HG02870 (cell line): ENCODE measurements around the gene DPH6.
"Not testable (repeated sequence)": the region's sequence is repeated elsewhere in the genome, so short reads cannot be mapped to it uniquely, and the experiment has no call there.

Source experiments
- ATAC-seq: cut with Tn5 transposase; IDR thresholded peaks from one replicate; pipeline ENCODE4 v1.9.1; 2021; ENCODE audit warnings: mild to moderate bottlenecking, moderate library complexity; ENCODE audit not compliant: unreplicated experiment

Gene DPH6, protein sequence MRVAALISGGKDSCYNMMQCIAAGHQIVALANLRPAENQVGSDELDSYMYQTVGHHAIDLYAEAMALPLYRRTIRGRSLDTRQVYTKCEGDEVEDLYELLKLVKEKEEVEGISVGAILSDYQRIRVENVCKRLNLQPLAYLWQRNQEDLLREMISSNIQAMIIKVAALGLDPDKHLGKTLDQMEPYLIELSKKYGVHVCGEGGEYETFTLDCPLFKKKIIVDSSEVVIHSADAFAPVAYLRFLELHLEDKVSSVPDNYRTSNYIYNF

DNA sequence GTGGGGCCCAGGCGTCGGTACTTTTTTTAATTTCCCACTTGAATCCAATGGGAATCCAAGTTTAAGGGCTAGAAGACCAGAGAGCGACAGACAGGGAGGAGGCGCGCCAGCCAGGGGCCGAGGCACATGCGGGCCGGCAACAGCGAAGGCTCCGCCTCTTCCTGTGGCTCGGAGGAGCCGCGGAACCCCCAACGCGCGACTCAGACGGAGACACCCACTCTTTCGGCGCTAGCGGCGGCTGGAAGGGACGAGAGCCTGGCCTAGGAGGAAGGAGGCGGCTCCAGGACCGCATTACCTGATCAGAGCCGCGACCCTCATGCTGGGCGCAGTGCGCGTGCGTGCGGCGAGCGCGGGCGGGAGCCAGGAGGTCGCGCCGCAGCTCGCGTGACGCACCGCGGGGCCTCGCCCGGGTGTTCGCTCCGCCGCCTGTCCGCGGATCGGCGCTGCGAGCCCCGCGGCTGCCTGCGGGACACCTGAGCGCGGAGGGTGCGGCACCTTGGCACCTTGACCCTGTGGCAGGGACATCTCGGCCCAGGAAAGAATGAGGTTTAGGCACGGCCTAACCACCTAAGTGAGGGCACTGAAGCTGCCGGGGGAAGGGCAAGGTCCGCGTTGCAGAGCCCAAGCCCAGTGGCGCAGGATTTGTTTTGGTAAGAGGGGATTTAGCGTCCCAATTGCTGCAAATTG lies at the start of gene DPH6:
Gene DPH6, minus strand, starts transcription at position 342 of the 687 bp plus-strand sequence. Its CDS starts 24 bp downstream, at position 318.
- peak; percentile 89 for ATAC-seq

DNA sequence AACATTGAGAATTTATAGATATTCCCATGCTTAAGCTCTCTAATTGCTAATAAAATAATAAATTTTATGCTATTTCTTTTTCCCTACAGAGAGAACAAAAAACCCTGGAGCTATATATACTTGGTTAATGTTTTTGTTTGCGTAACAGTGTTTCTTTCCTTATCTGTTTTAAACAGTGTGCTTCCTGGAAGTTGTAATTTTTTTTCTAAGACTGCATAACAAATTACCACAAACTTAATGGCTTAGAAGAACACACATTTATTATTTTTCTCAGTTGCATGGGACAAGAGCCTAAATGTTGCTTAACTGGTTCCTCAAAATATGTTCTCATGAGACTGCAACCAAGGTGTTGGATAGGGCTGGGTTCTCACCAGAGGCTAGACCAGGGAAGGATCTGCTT lies 49.7 kb upstream of the DPH6 start:
- no peak for ATAC-seq

DNA sequence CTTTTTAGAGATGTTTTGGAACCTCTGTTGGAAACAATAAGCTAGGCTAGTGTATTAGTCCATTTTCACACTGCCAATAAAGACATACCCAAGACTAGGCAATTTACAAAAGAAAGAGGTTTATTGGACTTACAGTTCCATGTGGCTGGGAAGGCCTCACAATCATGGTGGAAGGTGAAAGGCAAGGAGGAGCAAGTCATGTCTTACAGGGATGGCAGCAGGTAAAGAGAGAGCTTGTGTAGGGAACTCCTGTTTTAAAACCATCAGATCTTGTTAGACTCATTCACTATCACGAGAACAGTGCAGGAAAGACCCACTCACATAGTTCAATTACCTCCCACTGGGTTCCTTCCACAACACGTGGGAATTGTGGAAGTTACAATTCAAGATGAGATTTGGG lies 46.0 kb upstream of the DPH6 start:
- not testable (repeated sequence) for ATAC-seq

DNA sequence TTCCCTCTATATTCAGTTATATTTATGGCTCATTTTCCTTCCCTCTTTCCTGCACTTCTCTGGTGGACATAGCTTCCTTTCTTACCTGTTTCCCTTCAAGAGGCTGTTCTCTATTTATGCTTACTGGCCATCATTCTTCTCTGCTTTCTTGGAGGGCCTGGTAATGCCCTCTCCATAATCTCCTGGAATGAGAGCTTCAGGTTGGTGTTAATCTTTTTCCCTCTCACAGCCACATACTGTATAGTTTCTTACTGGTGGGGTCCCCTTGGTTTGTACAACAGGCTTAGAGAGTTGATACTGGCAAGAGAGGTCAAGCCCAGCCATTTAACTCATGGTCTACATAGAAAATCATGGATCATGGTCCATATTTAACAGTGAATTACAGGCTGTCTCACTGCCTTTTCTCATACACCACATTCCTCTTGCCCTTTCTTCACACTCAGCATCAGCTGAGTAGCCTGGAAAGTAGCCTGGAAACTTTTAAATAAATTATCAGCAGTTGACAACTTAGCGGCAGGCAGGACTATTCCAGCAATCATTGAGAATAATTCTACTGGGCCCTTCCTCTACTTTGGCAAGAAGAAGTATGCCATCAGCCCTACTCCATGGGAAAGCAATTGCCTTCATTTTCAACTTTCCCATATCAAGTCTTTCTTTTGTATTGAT lies 38.0 kb upstream of the DPH6 start:
- no peak for ATAC-seq

DNA sequence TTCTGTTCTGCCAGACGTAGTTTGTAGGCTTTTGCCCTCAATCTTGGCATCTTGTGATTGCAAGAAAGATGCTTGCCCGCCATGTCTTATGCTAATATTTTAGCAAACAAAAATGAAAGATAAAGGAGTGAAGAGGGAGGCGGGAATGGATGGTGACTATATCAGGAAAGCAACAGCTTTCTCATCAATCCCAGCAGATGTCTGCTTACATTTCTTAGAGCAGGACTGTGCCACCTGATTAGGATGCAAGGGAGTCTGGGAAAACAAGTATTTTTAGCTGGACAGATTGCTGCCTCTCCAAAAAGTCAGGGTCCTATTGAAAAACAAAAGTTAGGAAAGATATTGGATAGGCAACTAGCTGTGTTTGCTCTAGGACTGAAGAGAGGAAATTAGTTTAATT lies 34.6 kb upstream of the DPH6 start:
- no peak for ATAC-seq

DNA sequence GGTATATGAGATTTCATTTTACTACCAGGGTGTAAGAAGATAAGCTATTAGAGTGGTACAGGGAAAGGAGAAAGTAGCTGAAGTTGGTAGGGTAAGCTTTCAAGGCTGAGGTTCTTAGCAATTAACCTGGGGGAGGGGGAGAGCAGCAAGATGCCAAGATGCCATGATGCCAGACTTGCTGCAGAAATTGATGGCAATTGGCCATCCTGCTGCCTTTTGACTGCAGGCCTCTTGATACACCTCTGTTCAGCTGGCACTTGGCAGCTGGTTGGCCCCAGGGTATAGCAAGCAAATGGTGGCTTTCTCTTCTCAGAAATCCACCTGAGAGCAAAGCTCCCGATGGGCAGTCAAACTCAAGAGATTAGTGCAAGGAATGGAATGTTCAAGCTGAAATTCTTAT lies 21.4 kb upstream of the DPH6 start:
- ATAC-seq, result no peak

DNA sequence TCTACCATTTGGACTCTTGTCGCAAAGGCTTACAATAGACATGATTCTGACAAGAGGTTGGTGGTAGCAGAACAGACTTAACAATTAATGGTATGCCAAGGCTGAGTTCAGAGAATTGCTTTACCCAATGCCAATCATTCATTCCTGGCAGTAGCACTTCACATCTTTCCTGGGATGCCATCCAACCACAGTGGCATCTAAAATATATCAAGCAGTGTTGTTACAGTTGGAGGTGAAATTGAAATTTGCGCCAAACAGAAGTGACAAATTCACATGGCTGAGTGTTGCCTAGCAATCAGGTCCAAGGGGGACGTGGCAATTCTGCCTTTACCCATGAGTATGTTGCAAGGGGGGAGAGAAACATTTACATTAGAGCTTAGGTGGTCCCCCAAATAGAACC lies 21.0 kb upstream of the DPH6 start:
- no peak for ATAC-seq

DNA sequence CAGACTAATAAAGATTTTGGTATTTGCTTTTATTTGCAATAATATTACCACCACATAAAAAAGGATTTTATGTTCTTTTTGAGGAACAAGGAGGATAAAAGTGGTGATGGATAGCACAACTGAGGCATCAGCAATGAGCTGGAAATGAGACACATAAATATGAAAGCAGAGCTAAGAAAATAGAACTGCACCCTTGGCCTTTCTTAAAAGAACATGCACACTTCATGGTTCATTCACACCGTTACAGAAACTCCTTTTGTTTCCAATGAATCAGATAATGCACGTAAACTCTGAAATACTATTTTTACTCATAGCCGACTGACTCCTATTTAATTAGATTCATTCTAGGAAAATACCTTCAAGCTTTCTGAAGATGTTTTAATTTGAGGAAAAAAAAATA lies 19.9 kb upstream of the DPH6 start:
- ATAC-seq, result no peak

DNA sequence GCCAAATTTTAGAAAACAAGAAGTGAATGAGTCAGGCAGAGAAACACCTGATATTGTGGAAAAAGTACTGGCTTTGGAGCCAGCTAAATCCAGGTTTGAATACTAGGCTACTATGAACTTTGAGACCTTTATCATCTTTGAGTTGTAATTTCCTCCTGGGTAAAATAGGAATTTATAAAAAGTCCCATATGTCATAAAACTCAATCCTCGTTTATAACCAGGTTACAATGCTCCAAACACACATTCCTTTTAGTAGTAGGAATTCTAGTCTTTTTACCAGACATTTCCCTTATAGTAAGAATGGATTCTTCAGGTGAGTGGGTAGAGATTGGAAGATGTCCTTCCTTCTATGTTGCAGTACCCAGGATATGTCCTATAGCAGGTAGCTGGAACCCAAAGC lies 16.7 kb upstream of the DPH6 start:
- no peak for ATAC-seq

DNA sequence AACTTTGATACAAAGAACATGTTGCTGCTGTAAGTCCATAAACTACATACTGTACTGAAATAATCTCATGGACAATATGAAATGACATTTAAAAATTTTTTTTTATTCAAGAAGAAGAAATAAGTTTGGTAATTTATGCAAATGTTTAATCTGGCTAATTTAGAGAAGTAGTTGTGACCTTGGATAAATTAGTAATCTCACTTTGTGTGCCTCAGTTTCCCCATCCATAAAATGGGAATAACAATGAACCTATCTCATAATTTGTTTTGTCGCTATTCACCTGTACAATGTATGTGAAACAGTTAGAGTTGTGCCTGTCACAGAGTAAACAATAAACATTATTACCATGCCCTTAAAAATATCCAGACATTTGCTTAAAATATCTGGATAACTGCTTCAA lies 15.3 kb upstream of the DPH6 start:
- ATAC-seq, result no peak

DNA sequence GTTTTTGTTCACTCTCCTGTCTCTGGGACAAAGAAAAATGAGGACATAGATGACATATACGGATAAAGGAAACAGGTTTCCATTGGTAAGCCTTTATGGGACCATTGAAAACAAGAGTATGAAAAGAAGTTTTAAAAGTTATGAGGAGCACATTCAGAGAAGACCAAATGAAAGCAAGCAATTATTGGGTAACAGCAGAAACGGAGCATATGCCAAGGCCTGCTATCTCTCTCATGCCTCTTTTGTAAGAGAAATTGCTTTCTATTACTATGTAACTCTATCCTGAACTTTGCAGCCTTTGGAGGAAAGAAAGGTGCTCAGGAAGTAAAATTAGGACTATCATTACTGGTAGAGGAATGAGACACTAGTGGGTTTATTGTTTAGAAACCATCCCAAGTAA lies 14.9 kb upstream of the DPH6 start:
- no peak for ATAC-seq

DNA sequence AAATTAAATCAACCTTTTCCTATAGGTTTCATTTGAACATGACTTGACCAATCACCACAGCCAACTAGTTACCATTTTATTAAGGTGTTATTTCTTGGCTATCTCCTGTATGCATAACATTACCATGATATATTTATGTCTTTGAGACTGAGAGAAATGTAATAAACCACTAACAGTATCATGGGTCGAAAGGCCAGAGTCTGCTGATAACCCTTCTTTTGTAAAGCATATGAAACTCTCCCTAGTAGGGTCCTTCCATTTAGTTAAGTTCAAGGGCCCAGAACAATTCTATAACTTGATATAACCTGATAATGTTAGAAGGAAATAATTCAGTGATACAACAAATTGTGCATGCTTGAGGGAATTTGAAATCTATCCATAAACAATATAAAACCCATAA lies 14.3 kb upstream of the DPH6 start:
- ATAC-seq, result no peak

DNA sequence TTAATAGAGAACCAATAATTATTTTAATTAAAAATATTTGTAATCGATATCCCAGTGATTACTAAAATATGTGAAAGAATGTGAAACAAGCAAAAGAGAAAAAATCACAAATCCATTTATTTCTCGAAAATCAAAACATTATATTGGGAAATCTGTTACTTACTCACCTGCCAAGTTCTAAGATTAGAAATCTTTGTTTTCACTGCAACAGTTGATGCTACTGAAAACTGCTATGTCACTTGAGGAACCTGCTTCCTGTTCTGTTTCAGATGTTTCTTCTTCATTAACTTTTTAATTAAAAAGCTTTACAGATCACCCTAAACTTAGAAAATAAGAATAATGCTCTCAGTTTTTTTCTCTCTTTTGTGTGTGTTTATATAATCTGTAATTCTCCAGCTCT lies 13.7 kb upstream of the DPH6 start:
- ATAC-seq, result no peak

DNA sequence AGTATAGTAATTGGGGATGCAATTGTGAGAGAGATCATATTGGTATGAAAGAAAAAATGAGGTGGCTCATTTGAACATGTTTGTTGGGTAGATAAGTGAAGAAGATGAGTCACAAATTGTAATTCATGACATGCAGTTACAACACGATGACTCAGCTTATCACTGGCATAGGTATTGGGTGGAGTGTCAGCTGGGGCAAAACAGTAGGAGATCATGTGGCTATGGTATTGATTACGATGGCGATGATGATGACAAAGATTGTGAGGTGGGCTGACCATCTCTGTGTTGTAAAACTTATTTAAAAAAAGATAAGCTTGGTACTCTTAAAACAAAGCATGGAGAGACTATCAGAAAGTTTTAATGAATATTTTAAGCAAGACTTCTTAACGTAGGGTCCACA lies 11.6 kb upstream of the DPH6 start:
- no peak for ATAC-seq

DNA sequence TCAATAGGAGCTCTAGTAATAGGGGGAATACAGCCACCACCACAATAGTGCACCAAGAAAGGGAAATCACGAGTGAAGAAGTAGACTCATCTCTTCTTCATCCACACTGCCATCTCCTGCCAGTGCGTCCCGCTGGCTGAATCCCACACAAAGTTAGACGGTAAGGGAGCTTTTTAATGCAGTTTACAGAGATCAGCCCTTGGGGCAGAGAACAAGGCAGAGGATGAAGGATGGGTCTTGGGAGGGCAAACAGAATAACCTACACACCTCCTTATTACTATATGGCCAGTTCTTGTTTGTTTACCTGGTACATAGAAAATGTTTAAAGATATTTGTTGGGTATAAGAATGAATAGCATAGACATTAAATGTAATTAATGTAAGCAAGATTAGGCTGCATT lies 11.0 kb upstream of the DPH6 start:
- ATAC-seq, result no peak

DNA sequence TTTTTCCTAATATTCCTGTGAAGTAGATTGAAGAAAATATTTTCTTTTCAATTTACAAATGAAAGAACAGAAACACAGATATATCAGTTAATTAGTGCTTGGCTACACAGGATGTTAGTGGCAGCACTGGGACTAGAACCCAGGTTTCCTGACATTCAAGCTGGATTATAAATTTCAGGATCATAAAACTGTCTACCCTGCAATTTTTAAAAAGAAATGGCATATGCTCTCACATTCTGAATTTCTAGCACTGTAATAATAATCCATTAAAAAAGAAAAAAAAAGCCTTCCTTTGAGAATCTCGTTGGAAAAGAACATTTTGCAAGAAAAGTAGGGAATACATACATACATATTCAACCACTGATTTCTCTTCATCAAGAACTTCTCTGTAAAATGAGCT lies 9.3 kb upstream of the DPH6 start:
- ATAC-seq, result no peak

DNA sequence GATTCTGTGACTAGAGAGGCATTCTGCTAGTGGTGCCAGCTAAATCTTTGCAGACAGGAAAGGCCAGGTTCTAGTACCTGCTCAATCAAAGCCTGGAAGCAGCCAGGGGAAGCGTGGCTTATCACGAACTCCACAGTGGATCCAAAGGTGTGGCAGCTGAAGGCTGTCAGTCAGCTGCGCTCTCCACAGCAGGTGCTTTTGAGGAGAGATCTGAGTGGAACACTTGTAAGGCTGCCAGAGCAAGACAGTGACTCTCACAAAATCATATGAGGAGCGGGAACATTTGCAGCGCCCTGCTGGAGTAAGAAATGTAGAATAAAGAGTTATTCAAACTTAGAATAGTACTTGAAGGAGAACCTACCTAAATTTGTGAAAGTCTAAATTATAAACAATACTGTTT lies 5.0 kb upstream of the DPH6 start:
- ATAC-seq, result no peak

DNA sequence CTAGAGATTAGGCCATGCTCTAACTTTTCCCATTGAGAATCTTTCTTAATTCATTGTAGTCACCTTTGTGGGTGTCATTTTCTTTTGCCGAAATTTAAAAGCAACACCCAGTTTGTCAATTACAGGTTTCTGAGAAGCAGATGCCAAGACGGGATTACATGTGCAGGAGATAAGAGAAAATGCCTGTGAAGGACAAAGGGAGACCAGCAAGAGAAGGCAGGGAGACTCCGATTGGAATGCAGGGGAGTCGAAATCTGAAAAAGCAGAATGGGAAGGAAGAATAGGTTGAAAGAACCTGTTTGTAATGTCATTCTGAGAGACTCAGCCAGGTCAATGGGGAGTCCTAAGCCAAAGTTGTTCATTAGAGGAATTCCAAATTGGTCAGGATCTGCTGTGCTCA lies 3.6 kb upstream of the DPH6 start:
- ATAC-seq, result no peak

DNA sequence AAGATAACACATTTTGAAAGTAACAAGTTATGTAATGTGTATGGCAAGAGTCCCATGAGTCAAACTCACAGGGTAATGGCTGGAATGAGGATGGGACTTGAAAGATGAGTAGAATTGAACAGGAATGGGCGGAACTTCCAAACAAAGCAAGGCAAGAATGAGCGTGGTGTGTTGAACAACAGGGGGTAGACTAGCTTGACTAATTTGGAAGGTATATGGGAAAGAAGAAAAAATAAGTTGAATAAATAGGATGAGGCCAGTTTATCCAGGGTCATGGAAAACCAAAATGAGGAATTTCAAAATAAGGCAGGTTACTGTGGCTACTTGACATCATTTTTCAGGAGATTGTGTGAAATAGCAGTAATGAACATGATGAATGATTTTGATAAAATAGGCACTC lies 2.5 kb upstream of the DPH6 start:
- no peak for ATAC-seq

DNA sequence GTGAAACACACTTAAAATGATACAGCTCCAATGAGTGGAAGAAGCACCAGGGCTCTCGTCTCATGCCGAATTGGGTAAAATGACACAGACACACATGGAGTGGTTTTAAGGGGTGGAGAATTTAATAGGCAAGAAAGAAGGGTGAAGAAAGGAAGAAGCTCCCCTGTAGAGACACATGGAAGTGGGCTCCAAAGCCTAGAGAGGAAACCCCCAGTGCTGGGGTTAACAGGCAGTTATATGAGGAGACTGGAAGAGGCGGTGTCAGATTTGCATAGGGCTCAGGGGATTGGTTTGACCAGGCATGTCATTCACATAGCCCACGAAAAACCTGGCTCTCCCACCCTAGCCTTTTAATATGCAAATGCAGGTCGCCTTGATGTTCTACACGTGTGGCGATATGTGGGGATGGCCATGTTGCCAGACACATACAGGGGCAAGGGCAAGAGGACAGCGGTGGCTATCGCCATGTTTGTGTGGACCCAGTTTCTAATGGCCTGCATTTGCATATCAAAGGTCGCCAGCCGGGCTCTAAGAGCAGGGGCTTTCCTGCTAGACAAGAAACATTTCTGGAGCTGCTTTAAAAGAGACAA lies 1.9 kb upstream of the DPH6 start:
- no peak for ATAC-seq

DNA sequence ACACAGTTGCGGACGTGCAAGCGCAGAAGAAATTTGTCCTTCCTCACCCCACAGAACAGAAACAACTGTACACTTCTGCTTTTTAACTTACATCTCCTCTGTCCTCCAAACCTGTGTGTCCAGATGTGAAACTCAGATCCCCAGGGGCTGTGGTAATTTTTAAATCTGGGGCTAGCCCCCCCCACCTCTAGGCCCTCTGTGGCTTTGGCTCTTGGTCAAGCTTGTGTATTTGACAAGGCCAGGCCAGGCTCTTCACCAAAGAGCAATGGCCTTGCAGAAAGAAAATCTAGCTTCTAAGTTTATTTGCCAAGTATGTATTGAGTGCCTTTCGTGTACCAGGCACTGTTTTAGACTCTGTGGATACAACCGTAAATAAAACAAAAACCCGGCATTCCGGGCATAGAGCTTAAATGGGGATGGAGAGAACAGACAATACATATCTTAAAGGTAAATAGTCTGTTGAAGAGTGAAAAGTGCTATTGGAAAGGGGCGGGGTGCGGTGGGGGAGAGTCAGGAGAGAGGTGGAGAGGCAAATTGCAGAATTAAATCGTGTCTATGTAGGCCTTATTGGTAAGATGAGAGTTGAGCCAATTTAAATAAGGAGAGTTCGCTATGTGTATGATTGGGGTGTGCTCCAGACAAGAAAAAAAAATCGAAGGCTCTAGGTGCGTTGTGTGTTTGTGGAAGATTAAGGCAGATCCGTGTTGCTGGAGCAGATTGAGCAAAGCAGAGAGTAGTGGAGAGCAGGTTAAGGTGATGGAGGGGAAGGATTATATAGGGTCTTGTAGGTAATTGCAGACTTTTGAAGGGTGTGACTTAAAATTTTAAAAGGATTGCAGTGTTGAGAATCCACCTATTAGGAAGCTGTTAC lies 781 bp upstream of the DPH6 start:
- ATAC-seq, result no peak
